AG09309 (cell line): Measurements from ENCODE around the gene SP7.
A peak's percentile ranks its signal among the peaks of the same experiment; 100 is the strongest.

Source experiments
- DNase-seq: peaks from one replicate; pipeline ENCODE4 v3.0.0-alpha.2; 2010; ENCODE audit warnings: low read depth
- H3K4me3 ChIP-seq: 2 replicates; pipeline ENCODE4 v1.5.1; 2011; ENCODE audit warnings: mild to moderate bottlenecking, low read depth, low read length, moderate library complexity; ENCODE audit not compliant: control insufficient read depth
- CTCF ChIP-seq: IDR thresholded peaks from 2 replicates; pipeline ENCODE4 v1.5.1; 2011; ENCODE audit warnings: mild to moderate bottlenecking, low read depth, low read length, inconsistent platforms; ENCODE audit not compliant: insufficient read depth, control insufficient read depth; ENCODE audit errors: missing control alignments

Gene SP7

GRCh38 chr12:53320352-53321195 is 15.6 kb downstream of the SP7 start:
- no peak for DNase-seq
- H3K4me3 ChIP-seq: peak overlapping the region; percentile 95
- TF ChIP-seq CTCF: no peak

GRCh38 chr12:53313996-53314395 is 22.2 kb downstream of the SP7 start:
- TF ChIP-seq CTCF: no peak
- no peak overlapping the region for H3K4me3 ChIP-seq
- no peak for DNase-seq

- H3K4me3 ChIP-seq: no peak overlapping the region
- DNase-seq: no peak
- no peak for TF ChIP-seq CTCF
Measured at GRCh38 chr12:53308276-53308675, 27.9 kb downstream of the SP7 start.

- DNase-seq: no peak
- no peak for TF ChIP-seq CTCF
- no peak overlapping the region for H3K4me3 ChIP-seq
Measured at GRCh38 chr12:53306826-53307225, 29.3 kb downstream of the SP7 start.

- DNase-seq: no peak
- no peak for TF ChIP-seq CTCF
- no peak overlapping the region for H3K4me3 ChIP-seq
Measured at GRCh38 chr12:53302903-53303302, 33.3 kb downstream of the SP7 start.

- DNase-seq: no peak
- no peak for TF ChIP-seq CTCF
- H3K4me3 ChIP-seq: peak overlapping the region; percentile 89
Measured at GRCh38 chr12:53300187-53300586, 36.0 kb downstream of the SP7 start.
